ENCODE data around the gene NAA30.
A peak's percentile ranks its signal among the peaks of the same experiment; 100 is the strongest.
"Not testable (repeated sequence)": the region's sequence is repeated elsewhere in the genome, so short reads cannot be mapped to it uniquely, and the experiment has no call there.

Gene NAA30

GRCh38 chr14:57390037-57390805 lies at the start of gene NAA30:
Gene NAA30 (plus strand): TSS chr14:57390586. CDS start chr14:57390958, 372 bp downstream.
- Mint-ChIP-seq H3K9me3 (no peaks in the 10 kb centered on the region), H3K27ac (peak within 1 kb of the TSS; percentile 89), H3K36me3 (ENCODE audit: low read depth) (peaks cover 22% of the 10 kb centered on the region), H3K27me3 (ENCODE audit: low read depth) (peaks cover 6% of the 10 kb centered on the region), H3K4me1 (ENCODE audit: low read depth) (peaks cover 39% of the 10 kb centered on the region), H3K4me3 (peak within 1 kb of the TSS; percentile 92)
- peak; percentile 91 for DNase-seq (ENCODE audit: low spot score)

GRCh38 chr14:57343545-57344297 lies 46.7 kb upstream of the NAA30 start:
- not testable (repeated sequence) for H3K9me3 Mint-ChIP-seq; H3K27ac Mint-ChIP-seq; H3K36me3 Mint-ChIP-seq (ENCODE audit: low read depth); H3K4me3 Mint-ChIP-seq; DNase-seq (ENCODE audit: low spot score); H3K4me1 Mint-ChIP-seq (ENCODE audit: low read depth); H3K27me3 Mint-ChIP-seq (ENCODE audit: low read depth)

GRCh38 chr14:57345106-57345505 lies 45.3 kb upstream of the NAA30 start:
- no peak overlapping the region for H3K4me3 Mint-ChIP-seq
- H3K27ac Mint-ChIP-seq = no peak overlapping the region
- no peak for DNase-seq (ENCODE audit: low spot score)
- H3K4me1 Mint-ChIP-seq (ENCODE audit: low read depth) = no peaks in the 10 kb centered on the region
- H3K9me3 Mint-ChIP-seq = no peaks in the 10 kb centered on the region
- H3K27me3 Mint-ChIP-seq (ENCODE audit: low read depth) = peaks cover 3% of the 10 kb centered on the region
- H3K36me3 Mint-ChIP-seq (ENCODE audit: low read depth) = no peaks in the 10 kb centered on the region

- peaks cover 3% of the 10 kb centered on the region for H3K27me3 Mint-ChIP-seq (ENCODE audit: low read depth)
- no peak overlapping the region for H3K27ac Mint-ChIP-seq
- DNase-seq (ENCODE audit: low spot score) = no peak
- no peaks in the 10 kb centered on the region for H3K9me3 Mint-ChIP-seq
- no peaks in the 10 kb centered on the region for H3K4me1 Mint-ChIP-seq (ENCODE audit: low read depth)
- H3K4me3 Mint-ChIP-seq = no peak overlapping the region
- H3K36me3 Mint-ChIP-seq (ENCODE audit: low read depth) = no peaks in the 10 kb centered on the region
Observed at GRCh38 chr14:57346741-57347140, 43.6 kb upstream of the NAA30 start.

GRCh38 chr14:57352396-57353170 lies 37.8 kb upstream of the NAA30 start:
- peaks cover 6% of the 10 kb centered on the region for H3K27me3 Mint-ChIP-seq (ENCODE audit: low read depth)
- H3K4me3 Mint-ChIP-seq = no peak overlapping the region
- H3K27ac Mint-ChIP-seq = no peak overlapping the region
- H3K4me1 Mint-ChIP-seq (ENCODE audit: low read depth) = no peaks in the 10 kb centered on the region
- no peaks in the 10 kb centered on the region for H3K36me3 Mint-ChIP-seq (ENCODE audit: low read depth)
- no peak for DNase-seq (ENCODE audit: low spot score)
- no peaks in the 10 kb centered on the region for H3K9me3 Mint-ChIP-seq

GRCh38 chr14:57355081-57355800 lies 35.1 kb upstream of the NAA30 start:
- Mint-ChIP-seq H3K9me3 (no peaks in the 10 kb centered on the region), H3K4me1 (ENCODE audit: low read depth) (no peaks in the 10 kb centered on the region), H3K27me3 (ENCODE audit: low read depth) (peaks cover 6% of the 10 kb centered on the region), H3K27ac (no peak overlapping the region), H3K4me3 (no peak overlapping the region), H3K36me3 (ENCODE audit: low read depth) (no peaks in the 10 kb centered on the region)
- DNase-seq (ENCODE audit: low spot score) = no peak

GRCh38 chr14:57362361-57362760 lies 28.0 kb upstream of the NAA30 start:
- no peaks in the 10 kb centered on the region for H3K9me3 Mint-ChIP-seq
- no peak overlapping the region for H3K4me3 Mint-ChIP-seq
- no peak for DNase-seq (ENCODE audit: low spot score)
- H3K27me3 Mint-ChIP-seq (ENCODE audit: low read depth) = peaks cover 11% of the 10 kb centered on the region
- no peaks in the 10 kb centered on the region for H3K36me3 Mint-ChIP-seq (ENCODE audit: low read depth)
- no peak overlapping the region for H3K27ac Mint-ChIP-seq
- no peaks in the 10 kb centered on the region for H3K4me1 Mint-ChIP-seq (ENCODE audit: low read depth)

- H3K9me3 Mint-ChIP-seq = peaks cover 4% of the 10 kb centered on the region
- no peaks in the 10 kb centered on the region for H3K4me1 Mint-ChIP-seq (ENCODE audit: low read depth)
- no peak for DNase-seq (ENCODE audit: low spot score)
- no peaks in the 10 kb centered on the region for H3K36me3 Mint-ChIP-seq (ENCODE audit: low read depth)
- H3K27ac Mint-ChIP-seq = no peak overlapping the region
- H3K27me3 Mint-ChIP-seq (ENCODE audit: low read depth) = peaks cover 10% of the 10 kb centered on the region
- H3K4me3 Mint-ChIP-seq = no peak overlapping the region
Observed at GRCh38 chr14:57364659-57365450, 25.5 kb upstream of the NAA30 start.

- not testable (repeated sequence) for H3K27me3 Mint-ChIP-seq (ENCODE audit: low read depth); H3K27ac Mint-ChIP-seq; H3K36me3 Mint-ChIP-seq (ENCODE audit: low read depth); H3K4me1 Mint-ChIP-seq (ENCODE audit: low read depth); DNase-seq (ENCODE audit: low spot score); H3K4me3 Mint-ChIP-seq; H3K9me3 Mint-ChIP-seq
Observed at GRCh38 chr14:57370187-57370586, 20.2 kb upstream of the NAA30 start.

GRCh38 chr14:57371013-57371412 lies 19.4 kb upstream of the NAA30 start:
- Mint-ChIP-seq H3K4me3 (no peak overlapping the region), H3K36me3 (ENCODE audit: low read depth) (no peaks in the 10 kb centered on the region), H3K4me1 (ENCODE audit: low read depth) (no peaks in the 10 kb centered on the region), H3K9me3 (peaks cover 9% of the 10 kb centered on the region), H3K27ac (no peak overlapping the region), H3K27me3 (ENCODE audit: low read depth) (peaks cover 12% of the 10 kb centered on the region)
- no peak for DNase-seq (ENCODE audit: low spot score)

GRCh38 chr14:57375156-57375555 lies 15.2 kb upstream of the NAA30 start:
- H3K27me3 Mint-ChIP-seq (ENCODE audit: low read depth) = peaks cover 9% of the 10 kb centered on the region
- H3K36me3 Mint-ChIP-seq (ENCODE audit: low read depth) = no peaks in the 10 kb centered on the region
- peaks cover 2% of the 10 kb centered on the region for H3K9me3 Mint-ChIP-seq
- no peak overlapping the region for H3K4me3 Mint-ChIP-seq
- H3K4me1 Mint-ChIP-seq (ENCODE audit: low read depth) = no peaks in the 10 kb centered on the region
- no peak overlapping the region for H3K27ac Mint-ChIP-seq
- no peak for DNase-seq (ENCODE audit: low spot score)

- H3K9me3 Mint-ChIP-seq = no peaks in the 10 kb centered on the region
- H3K4me1 Mint-ChIP-seq (ENCODE audit: low read depth) = no peaks in the 10 kb centered on the region
- H3K36me3 Mint-ChIP-seq (ENCODE audit: low read depth) = no peaks in the 10 kb centered on the region
- H3K27me3 Mint-ChIP-seq (ENCODE audit: low read depth) = peaks cover 9% of the 10 kb centered on the region
- no peak overlapping the region for H3K27ac Mint-ChIP-seq
- DNase-seq (ENCODE audit: low spot score) = no peak
- H3K4me3 Mint-ChIP-seq = no peak overlapping the region
Observed at GRCh38 chr14:57378661-57379060, 11.7 kb upstream of the NAA30 start.

GRCh38 chr14:57380935-57381334 lies 9.5 kb upstream of the NAA30 start:
- Mint-ChIP-seq H3K9me3 (no peaks in the 10 kb centered on the region), H3K4me1 (ENCODE audit: low read depth) (no peaks in the 10 kb centered on the region), H3K4me3 (no peak overlapping the region), H3K27me3 (ENCODE audit: low read depth) (peaks cover 12% of the 10 kb centered on the region), H3K36me3 (ENCODE audit: low read depth) (no peaks in the 10 kb centered on the region), H3K27ac (no peak overlapping the region)
- DNase-seq (ENCODE audit: low spot score) = no peak
